H9 (cell line): ENCODE measurements around the gene GJB4. TPM values are rescaled to one million over a fixed set of nuclear protein-coding genes. Genes with fewer than 3 reads are reported as not detected.

Experiments used
- DNase-seq: peaks from one replicate; pipeline ENCODE4 v3.0.0-alpha.2; 2017
- H2AFZ ChIP-seq: one replicate; pipeline ENCODE4 v1.6.1; 2013; ENCODE audit warnings: mild to moderate bottlenecking, low read length, control low read depth, moderate library complexity
- H2AK5ac ChIP-seq: 2 replicates; pipeline ENCODE4 v1.6.1; 2013; ENCODE audit warnings: low read length, control low read depth, mixed read lengths; ENCODE audit not compliant: insufficient read length
- H2BK120ac ChIP-seq: one replicate; pipeline ENCODE4 v1.6.1; 2013; ENCODE audit warnings: low read depth, mild to moderate bottlenecking, low read length, control low read depth, inconsistent platforms; ENCODE audit not compliant: poor library complexity, severe bottlenecking
- H2BK12ac ChIP-seq: 2 replicates; pipeline ENCODE4 v1.6.1; 2013; ENCODE audit warnings: low read length, control low read depth, mixed read lengths, low read depth; ENCODE audit not compliant: insufficient read length
- H2BK15ac ChIP-seq: 2 replicates; pipeline ENCODE4 v1.6.1; 2013; ENCODE audit warnings: low read depth, low read length, control low read depth
- H2BK20ac ChIP-seq: one replicate; pipeline ENCODE4 v1.6.1; 2013; ENCODE audit warnings: low read depth, mild to moderate bottlenecking, low read length, control low read depth, inconsistent platforms; ENCODE audit not compliant: poor library complexity, severe bottlenecking
- H2BK5ac ChIP-seq: 2 replicates; pipeline ENCODE4 v1.6.1; 2013; ENCODE audit warnings: low read length, control low read depth, mixed read lengths; ENCODE audit not compliant: insufficient read length
- H3K14ac ChIP-seq: 2 replicates; pipeline ENCODE4 v1.6.1; 2013; ENCODE audit warnings: low read length, control low read depth; ENCODE audit not compliant: insufficient read depth
- H3K18ac ChIP-seq: 2 replicates; pipeline ENCODE4 v1.6.1; 2013; ENCODE audit warnings: low read depth, mild to moderate bottlenecking, mixed read lengths, low read length, control low read depth; ENCODE audit not compliant: insufficient read length
- H3K23ac ChIP-seq: 2 replicates; pipeline ENCODE4 v1.6.1; 2013; ENCODE audit warnings: low read length, control low read depth, mixed read lengths, low read depth; ENCODE audit not compliant: insufficient read length
- H3K23me2 ChIP-seq: 2 replicates; pipeline ENCODE4 v1.6.1; 2013; ENCODE audit warnings: low read depth, mild to moderate bottlenecking, mixed read lengths, low read length, control low read depth; ENCODE audit not compliant: insufficient read length, poor library complexity, severe bottlenecking
- H3K27ac ChIP-seq: 2 replicates; pipeline ENCODE4 v1.5.1; 2013; ENCODE audit warnings: low read length, control low read depth, mixed read lengths, low read depth; ENCODE audit not compliant: insufficient read length
- H3K27me3 ChIP-seq: 2 replicates; pipeline ENCODE4 v1.6.1; 2013; ENCODE audit warnings: low read length, control low read depth, inconsistent platforms; ENCODE audit not compliant: insufficient read depth
- H3K4ac ChIP-seq: 2 replicates; pipeline ENCODE4 v1.6.1; 2013; ENCODE audit warnings: low read depth, mild to moderate bottlenecking, control low read depth, inconsistent platforms, low read length, moderate library complexity
- H3K4me1 ChIP-seq: 2 replicates; pipeline ENCODE4 v1.6.1; 2013; ENCODE audit warnings: low read length, control low read depth, inconsistent platforms; ENCODE audit not compliant: insufficient read depth
- H3K4me2 ChIP-seq: 2 replicates; pipeline ENCODE4 v1.6.1; 2013; ENCODE audit warnings: low read length, control low read depth, mixed read lengths; ENCODE audit not compliant: insufficient read length, insufficient read depth
- H3K56ac ChIP-seq: 2 replicates; pipeline ENCODE4 v1.6.1; 2013; ENCODE audit warnings: low read depth, mild to moderate bottlenecking, mixed read lengths, low read length, control low read depth; ENCODE audit not compliant: insufficient read length
- H3K79me1 ChIP-seq: 2 replicates; pipeline ENCODE4 v1.6.1; 2013; ENCODE audit warnings: low read depth, mild to moderate bottlenecking, moderate library complexity, low read length, control low read depth, inconsistent platforms; ENCODE audit not compliant: insufficient read depth, poor library complexity, severe bottlenecking
- H3K79me2 ChIP-seq: 2 replicates; pipeline ENCODE4 v1.6.1; 2013; ENCODE audit warnings: low read length, control low read depth, inconsistent platforms; ENCODE audit not compliant: insufficient read depth
- H3K9ac ChIP-seq: 2 replicates; pipeline ENCODE4 v1.6.1; 2013; ENCODE audit warnings: low read length, control low read depth, mixed read lengths; ENCODE audit not compliant: insufficient read length; ENCODE audit errors: extremely low read depth
- H3K9me3 ChIP-seq: one replicate; pipeline ENCODE4 v1.6.1; 2013; ENCODE audit warnings: low read depth, low read length, inconsistent platforms; ENCODE audit not compliant: control insufficient read depth
- H3T11ph ChIP-seq: one replicate; pipeline ENCODE4 v1.6.1; 2013; ENCODE audit warnings: mild to moderate bottlenecking, low read length, control low read depth, inconsistent platforms
- H4K20me1 ChIP-seq: one replicate; pipeline ENCODE4 v1.6.1; 2013; ENCODE audit not compliant: control insufficient read depth, insufficient read length, insufficient read depth
- H4K5ac ChIP-seq: 2 replicates; pipeline ENCODE4 v1.6.1; 2013; ENCODE audit warnings: low read depth, mild to moderate bottlenecking, mixed read lengths, low read length, control low read depth; ENCODE audit not compliant: insufficient read length
- H4K8ac ChIP-seq: replicated peaks from 2 replicates; pipeline ENCODE4 v1.6.1; 2013; ENCODE audit warnings: low read length, control low read depth, mixed read lengths, low read depth; ENCODE audit not compliant: insufficient read length
- H4K91ac ChIP-seq: 2 replicates; pipeline ENCODE4 v1.6.1; 2013; ENCODE audit warnings: low read depth, mild to moderate bottlenecking, moderate library complexity, mixed read lengths, low read length, control low read depth; ENCODE audit not compliant: insufficient read length
- H3K27ac Mint-ChIP-seq, 3 experiments: 2 replicates in 2 of 3; 3 replicates in 1 of 3; pipeline ENCODE4 v1.8.0; 2020 to 2021; ENCODE audit warnings: mixed read lengths in 3 of 3, mild to moderate bottlenecking in 1 of 3, moderate library complexity in 1 of 3
- H3K27me3 Mint-ChIP-seq: 2 replicates; pipeline ENCODE4 v1.8.0; 2021; ENCODE audit warnings: low read depth, mild to moderate bottlenecking, moderate library complexity, mixed read lengths
- H3K36me3 Mint-ChIP-seq, 3 experiments: 2 replicates in 2 of 3; 3 replicates in 1 of 3; pipeline ENCODE4 v1.8.0; 2020 to 2021; ENCODE audit warnings: low read depth in 3 of 3, mixed read lengths in 3 of 3; ENCODE audit not compliant: insufficient read depth in 1 of 3
- H3K4me1 Mint-ChIP-seq, 2 experiments: 2 replicates each; pipeline ENCODE4 v1.8.0; 2020; ENCODE audit warnings: mixed read lengths in 2 of 2
- H3K4me3 Mint-ChIP-seq, 2 experiments: 2 replicates in 1 of 2; 3 replicates in 1 of 2; pipeline ENCODE4 v1.8.0; 2020 to 2021; ENCODE audit warnings: mild to moderate bottlenecking in 2 of 2, mixed read lengths in 2 of 2, moderate library complexity in 1 of 2
- H3K9me3 Mint-ChIP-seq, 2 experiments: 2 replicates in 1 of 2; 3 replicates in 1 of 2; pipeline ENCODE4 v1.8.0; 2020; ENCODE audit warnings: mild to moderate bottlenecking in 2 of 2, mixed read lengths in 2 of 2, moderate library complexity in 1 of 2
- WGBS: extraction: QIAGEN DNeasy Blood & Tissue Kit; methylation state at CpG from one replicate; pipeline ENCODE4 v1.1.7; 2013; ENCODE audit warnings: missing lambda C conversion rate, low lambda C conversion rate, mixed read lengths; ENCODE audit not compliant: insufficient read length; ENCODE audit errors: extremely low coverage; 5-methylcytosine and 5-hydroxymethylcytosine counted together
- total RNA-seq: library from RNA; stranded (reverse); gene quantifications from 2 replicates; pipeline ENCODE4 v1.2.1, GENCODE V29; 2021
- TF ChIP-seq, protein P1 (sequence below): fragments of 200-600 bp; sonication (generic); conservative IDR thresholded peaks from 3 replicates; pipeline ENCODE4 v1.8.0; 2021; ENCODE audit warnings: antibody characterized with exemption, mild to moderate bottlenecking

GJB4 gene
- total RNA-seq, 1 experiment from 2014 or later = not detected

DNA sequence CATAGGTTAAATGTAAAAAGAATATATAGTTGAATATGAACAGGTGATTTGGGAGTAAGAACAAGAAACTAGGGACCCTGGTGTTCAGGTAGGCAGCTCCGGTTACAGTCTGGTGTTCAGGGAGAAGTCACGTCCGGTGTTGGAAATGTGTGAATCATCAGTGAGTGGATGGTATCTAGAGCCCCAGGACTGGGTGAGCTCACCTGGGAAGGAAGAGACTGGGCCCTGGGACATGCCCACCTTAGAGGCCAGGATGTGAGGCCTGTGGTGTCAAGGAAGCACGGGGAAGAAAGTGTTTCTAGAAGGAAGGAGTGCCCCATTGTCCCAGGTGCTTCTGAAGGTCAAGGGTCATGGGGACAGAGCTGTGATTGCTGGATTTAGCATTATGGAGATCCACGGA, 20.0 kb downstream of the GJB4 start:
- H2AK5ac ChIP-seq = no peak overlapping the region
- TF ChIP-seq, protein P1, sequence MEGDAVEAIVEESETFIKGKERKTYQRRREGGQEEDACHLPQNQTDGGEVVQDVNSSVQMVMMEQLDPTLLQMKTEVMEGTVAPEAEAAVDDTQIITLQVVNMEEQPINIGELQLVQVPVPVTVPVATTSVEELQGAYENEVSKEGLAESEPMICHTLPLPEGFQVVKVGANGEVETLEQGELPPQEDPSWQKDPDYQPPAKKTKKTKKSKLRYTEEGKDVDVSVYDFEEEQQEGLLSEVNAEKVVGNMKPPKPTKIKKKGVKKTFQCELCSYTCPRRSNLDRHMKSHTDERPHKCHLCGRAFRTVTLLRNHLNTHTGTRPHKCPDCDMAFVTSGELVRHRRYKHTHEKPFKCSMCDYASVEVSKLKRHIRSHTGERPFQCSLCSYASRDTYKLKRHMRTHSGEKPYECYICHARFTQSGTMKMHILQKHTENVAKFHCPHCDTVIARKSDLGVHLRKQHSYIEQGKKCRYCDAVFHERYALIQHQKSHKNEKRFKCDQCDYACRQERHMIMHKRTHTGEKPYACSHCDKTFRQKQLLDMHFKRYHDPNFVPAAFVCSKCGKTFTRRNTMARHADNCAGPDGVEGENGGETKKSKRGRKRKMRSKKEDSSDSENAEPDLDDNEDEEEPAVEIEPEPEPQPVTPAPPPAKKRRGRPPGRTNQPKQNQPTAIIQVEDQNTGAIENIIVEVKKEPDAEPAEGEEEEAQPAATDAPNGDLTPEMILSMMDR = no peak
- no peaks in the 10 kb centered on the region for H3K9me3 Mint-ChIP-seq
- no peak overlapping the region for H2BK5ac ChIP-seq
- peaks cover 7 to 9% of the 10 kb centered on the region in 2 experiments for H3K4me1 Mint-ChIP-seq
- no peak overlapping the region for H3K14ac ChIP-seq
- no peak overlapping the region for H4K8ac ChIP-seq
- no peaks in the 10 kb centered on the region for H4K20me1 ChIP-seq
- H3K27ac ChIP-seq = no peak overlapping the region
- H3K56ac ChIP-seq = no peak overlapping the region
- no peak overlapping the region for H3K27ac Mint-ChIP-seq
- H3K4me3 Mint-ChIP-seq = no peak overlapping the region; a peak in 1 of 5 replicates
- no peaks in the 10 kb centered on the region for H3K79me1 ChIP-seq
- peaks cover 13% of the 10 kb centered on the region for H3K23me2 ChIP-seq
- H3K18ac ChIP-seq = no peak overlapping the region
- peaks cover 4% of the 10 kb centered on the region; the same call in 1 of the 2 replicates for H3K27me3 ChIP-seq
- H3T11ph ChIP-seq = no peak overlapping the region
- H2AFZ ChIP-seq = no peak overlapping the region
- H3K23ac ChIP-seq = no peak overlapping the region
- DNase-seq = no peak
- no peak overlapping the region for H2BK12ac ChIP-seq
- no peak overlapping the region for H3K4me2 ChIP-seq
- H3K27me3 Mint-ChIP-seq = peaks cover 44% of the 10 kb centered on the region
- no peaks in the 10 kb centered on the region for H3K4me1 ChIP-seq
- no peak overlapping the region for H2BK15ac ChIP-seq
- H2BK20ac ChIP-seq = no peak overlapping the region
- H3K9me3 ChIP-seq = no peaks in the 10 kb centered on the region
- no peak overlapping the region for H4K91ac ChIP-seq
- no peaks in the 10 kb centered on the region for H3K36me3 Mint-ChIP-seq
- no peak overlapping the region for H3K4ac ChIP-seq
- no CpG with 5 or more reads among the region's 5 CpGs for WGBS
- H3K79me2 ChIP-seq = no peaks in the 10 kb centered on the region
- no peak overlapping the region for H3K9ac ChIP-seq
- H2BK120ac ChIP-seq = no peak overlapping the region
- H4K5ac ChIP-seq = no peak overlapping the region
